HG03097 (cell line): Measurements from ENCODE around the gene ACTR3C.
"Not testable (repeated sequence)": the region's sequence is repeated elsewhere in the genome, so short reads cannot be mapped to it uniquely, and the experiment has no call there.

ENCODE experiments used
- ATAC-seq: cut with Tn5 transposase; IDR thresholded peaks from one replicate; pipeline ENCODE4 v1.9.1; 2021; ENCODE audit not compliant: unreplicated experiment, low FRiP score

Gene ACTR3C

DNA sequence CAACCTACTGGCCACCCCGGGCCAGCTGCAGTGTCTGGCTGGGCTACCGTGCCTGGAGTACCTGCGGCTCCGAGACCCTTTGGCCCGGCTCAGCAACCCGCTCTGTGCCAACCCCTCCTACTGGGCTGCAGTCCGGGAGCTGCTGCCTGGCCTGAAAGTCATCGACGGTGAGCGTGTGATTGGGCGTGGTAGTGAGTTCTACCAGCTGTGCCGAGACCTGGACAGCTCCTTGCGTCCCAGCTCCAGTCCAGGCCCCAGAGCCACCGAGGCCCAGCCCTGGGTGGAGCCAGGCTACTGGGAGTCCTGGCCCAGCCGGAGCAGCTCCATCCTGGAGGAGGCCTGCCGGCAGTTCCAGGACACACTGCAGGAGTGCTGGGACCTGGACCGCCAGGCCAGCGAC lies 13.8 kb upstream of the ACTR3C start:
- ATAC-seq = no peak

DNA sequence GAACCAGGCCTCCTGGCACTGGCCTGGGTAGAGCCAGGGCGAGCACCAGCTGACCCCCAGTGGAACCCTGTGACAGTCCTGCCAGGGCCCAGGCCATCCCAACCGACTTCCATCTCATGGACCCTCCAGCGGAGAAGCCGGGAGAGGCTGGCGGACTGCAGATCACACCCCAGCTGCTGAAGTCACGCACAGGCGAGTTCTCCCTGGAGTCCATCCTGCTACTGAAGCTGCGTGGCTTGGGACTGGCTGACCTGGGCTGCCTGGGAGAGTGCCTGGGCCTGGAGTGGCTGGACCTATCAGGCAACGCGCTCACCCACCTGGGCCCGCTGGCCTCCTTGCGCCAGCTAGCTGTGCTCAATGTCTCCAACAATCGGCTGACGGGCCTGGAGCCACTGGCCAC lies 13.4 kb upstream of the ACTR3C start:
- no peak for ATAC-seq

DNA sequence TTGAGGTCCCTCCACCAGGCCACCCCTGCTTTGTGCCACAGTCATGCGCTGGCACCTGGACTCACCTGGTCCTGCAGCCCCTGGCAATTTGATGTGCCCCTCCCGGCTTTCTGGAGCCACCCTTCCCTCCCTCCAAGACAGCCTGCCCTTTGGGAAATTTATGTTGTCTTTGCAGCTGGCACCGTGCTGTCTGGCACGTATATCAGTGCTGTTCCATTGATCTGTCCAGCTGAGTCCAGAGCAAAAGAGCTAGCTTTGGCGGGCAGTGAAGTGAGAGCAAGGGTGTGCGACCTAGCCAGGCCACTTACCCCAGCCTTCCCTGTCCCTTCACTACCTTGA lies 12.4 kb upstream of the ACTR3C start:
- no peak for ATAC-seq

DNA sequence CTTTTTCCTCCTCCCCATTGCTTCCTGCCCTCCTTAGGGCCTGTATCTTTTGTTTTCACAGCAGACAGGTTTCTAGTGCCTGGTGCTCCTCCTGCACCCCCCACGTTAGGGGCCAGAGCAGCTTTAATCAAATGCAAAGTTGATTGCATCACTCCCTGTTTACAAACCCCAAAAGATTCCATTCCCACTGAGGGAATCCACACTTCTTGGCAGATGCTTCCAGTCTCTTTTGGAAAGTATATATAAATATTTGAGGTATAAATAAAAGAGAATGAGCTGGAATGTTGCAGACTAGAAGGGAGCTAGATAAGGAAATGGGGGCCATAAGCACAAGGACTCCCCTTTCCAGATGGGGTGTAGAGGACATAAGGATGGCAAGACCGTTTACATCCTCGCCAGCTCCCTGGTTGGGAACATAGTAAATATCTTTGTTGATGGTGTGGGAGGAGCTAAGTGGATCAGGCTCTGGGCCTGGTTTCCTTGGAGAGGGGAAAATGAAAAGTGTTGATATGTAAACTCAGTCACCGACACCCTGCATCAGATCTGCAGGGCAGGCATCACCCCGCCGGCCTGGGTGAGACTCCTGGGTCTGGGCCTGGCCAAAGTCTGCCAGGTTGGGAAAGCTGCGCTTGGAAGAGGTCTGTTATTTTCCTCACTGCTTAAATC lies 11.9 kb upstream of the ACTR3C start:
- no peak for ATAC-seq

DNA sequence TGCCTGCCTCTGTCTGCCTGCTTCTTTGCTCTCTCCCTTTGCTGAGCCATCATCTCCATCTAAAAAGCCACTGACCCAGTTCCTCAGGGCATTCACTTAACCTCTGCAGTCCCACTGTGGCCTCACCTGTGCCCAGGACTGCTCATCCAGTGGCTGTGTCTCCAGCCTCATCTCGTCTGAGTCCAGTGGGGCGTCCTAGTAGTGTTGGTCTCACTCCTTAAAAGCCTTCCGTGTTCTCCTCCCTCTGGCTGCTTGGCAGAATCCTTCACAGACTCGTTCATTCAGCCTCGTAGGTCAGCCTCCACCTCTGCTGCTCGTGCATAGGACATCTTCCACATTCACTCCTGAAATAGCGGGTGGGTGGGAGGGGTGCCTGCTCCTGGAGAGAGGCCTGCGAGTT lies 10.8 kb upstream of the ACTR3C start:
- no peak for ATAC-seq

DNA sequence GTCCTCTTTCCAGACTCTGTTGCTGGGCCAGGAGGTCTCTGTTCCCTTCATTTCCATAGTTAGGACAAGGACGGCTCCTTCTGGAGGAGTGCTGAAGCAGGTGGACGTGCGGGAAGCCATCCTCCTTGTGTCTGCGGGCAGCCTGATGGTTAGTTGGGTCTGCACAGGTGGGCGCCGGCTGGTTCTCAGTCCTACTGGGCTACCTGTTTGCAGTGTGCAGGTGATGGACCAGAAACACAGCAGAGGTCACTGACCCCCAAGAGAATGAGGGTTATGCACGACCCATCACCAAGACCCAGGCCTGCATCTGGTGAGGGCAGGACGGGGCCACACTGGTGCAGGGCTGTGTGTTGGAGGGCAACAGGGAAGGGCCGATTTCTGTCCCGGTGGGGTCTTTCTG lies 10.3 kb upstream of the ACTR3C start:
- ATAC-seq = no peak

DNA sequence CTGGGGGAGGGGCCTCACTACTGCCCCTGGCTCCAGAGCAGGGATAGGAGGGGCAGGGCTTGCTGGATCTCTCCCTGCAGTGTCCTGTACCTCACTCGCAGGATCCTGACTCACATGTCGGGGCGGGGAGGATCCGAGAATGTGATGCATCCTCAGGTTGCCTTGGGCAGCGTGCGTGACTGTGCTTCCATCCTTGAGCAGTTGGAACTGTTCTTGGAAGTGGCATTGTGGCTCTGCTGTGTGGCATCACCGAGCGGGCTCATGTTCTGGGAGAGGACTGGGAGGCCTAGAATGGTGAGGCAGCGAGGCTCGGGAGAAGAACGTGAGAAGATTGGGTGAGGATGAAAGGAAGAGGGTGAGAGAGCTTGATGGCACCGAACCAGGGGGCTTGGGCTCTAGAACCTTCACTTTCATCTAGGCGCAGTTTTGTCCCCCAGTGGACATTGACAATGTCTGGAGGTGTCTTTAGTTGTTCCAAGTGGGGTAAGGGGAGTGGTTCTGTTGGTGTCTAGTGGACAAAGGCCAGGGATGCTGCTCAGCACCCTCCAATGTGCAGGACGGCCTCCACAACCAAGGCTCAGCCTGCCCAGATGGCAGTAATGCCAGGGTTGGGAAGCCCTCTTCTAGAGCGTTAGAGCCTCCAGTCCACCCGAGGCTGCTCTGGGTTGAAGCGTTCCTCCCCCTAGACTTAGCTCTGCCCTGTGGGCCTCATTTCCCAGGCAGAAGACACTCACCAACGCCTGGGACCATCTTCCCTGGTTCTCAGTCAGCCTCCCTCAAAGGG lies 9.7 kb upstream of the ACTR3C start:
- no peak for ATAC-seq

DNA sequence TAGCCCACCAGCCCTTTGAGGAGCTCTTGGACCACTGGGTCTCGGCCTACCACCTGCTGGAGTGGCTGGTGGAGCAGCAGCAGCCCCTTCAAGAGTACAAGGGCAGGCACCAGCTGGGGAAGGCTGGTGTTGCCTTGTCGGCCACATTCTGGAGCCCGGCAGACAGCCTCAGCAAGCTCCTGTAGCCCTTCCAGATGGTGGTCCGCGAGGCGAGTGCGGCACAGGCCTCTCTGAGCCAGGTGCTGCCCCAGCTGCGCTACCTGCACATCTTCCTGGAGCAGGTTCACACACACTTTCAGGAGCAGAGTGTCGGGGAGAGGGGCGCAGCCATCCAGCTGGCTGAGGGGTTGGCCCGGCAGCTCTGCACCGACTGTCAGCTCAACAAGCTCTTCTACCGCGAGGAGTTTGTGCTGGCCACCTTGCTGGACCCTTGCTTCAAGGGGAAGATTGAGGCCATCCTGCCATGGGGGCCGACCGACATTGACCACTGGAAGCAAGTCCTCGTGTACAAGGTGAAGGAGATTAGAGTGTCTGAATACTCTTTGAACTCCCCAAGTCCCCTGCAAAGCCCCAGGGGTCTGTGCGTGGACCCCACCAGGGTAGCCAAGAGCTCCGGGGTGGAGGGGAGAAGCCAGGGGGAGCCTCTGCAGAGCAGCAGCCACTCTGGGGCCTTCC lies 7.0 kb upstream of the ACTR3C start:
- ATAC-seq = no peak

DNA sequence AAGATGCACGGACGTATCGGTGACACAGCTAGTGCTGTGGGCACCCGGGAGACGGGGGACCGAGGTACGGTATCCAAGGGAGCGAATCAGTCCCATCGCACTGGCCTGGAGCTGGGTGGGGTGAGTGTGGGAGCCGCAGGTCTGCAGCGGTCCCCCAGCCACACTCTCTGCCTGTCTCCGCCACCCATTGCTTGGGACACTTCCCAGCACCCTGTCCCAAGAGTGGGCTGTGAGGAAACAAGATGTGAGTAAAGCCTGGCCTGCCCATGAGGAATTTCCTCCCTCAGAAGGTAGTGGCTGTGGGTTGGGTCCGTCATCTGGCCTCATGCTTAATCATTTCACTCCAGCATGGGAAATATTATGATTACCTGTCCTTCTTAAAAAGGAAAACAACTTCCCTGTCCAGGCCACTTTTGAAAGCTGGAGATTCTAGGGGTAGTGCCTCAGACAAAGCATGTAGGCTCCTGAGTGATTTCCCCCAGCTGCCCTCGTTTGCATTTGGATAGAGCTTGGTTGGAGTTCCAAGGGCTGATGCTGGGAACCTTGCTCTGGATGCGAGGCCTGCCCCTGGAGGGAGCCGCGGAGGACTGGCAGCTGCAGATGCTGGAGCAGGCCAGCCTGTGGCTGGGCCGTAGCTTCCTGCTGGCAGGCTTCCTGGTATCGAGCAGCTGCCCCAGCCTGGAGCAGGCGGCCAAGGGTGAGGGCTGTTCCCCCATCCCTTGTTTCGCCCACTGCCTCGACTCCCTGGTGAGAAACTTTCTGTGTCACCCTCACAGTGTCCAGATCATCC lies 6.2 kb upstream of the ACTR3C start:
- ATAC-seq = no peak

DNA sequence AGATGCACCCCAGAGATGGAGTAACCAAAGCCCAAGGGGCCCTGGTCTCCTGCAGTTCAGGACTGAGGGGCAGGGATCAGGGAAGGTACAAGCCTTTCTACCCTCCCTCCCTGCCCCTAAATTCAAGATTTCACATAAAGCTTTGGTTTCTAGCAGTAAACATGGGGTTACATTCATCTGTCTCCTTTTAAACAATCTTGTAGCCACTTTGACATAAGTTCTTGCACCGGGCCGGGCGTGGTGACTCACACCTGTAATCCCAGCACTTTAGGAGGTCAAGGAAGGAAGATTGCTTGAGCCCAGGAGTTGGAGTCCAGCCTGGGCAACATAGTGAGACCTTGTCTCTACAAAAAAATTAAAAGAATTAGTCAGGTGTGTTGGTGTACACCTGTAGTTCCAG lies 4.0 kb upstream of the ACTR3C start:
- ATAC-seq = no peak

DNA sequence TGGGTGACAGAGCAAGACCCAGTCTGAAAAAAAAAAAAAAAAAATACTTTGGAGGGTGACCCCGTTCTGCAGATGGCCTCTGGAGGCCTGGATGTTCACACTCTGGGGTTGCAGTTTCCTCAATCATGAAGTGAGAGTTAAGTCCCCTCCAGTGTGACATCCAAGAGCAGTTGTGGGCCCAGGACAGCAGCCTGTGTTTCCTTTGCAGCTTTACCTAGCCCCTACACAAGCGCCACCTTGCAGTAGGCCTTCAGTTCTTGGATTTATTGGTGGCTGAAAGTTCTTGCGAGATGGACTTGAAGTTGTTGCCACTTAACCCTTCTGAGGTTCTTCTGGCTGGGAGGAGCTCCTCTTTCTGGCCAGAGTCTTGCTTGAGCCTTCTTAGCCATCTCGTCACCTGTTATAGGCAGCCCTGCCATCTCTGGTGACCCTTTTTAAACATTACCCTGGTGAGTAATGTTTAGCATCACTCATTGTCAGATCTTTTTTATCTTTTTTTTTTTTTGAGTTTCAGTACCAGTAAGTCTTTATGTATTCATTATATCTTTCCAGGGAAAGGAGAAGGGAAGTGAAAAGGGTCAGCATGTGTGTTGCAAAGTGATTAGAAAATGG lies 3.4 kb upstream of the ACTR3C start:
- no peak for ATAC-seq

DNA sequence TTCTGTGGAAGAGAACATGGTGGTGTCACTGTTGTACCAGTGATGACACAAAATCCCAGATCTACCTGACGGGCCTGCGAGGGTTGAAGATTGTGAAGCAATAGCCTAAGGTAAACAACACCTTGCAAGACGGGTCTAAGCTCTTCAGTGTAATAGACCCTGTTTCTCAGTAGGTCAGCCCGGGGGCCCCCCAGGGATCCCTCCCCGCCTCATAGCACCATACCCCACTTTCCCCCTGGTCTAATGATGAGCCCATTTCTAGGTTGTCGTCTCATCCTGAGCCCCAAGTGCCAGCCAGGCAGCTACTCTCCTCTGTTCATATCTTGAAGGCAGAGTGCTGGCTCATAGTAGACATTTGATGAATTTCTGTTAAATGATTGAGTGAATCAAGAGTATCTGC lies 2.6 kb upstream of the ACTR3C start:
- no peak for ATAC-seq

DNA sequence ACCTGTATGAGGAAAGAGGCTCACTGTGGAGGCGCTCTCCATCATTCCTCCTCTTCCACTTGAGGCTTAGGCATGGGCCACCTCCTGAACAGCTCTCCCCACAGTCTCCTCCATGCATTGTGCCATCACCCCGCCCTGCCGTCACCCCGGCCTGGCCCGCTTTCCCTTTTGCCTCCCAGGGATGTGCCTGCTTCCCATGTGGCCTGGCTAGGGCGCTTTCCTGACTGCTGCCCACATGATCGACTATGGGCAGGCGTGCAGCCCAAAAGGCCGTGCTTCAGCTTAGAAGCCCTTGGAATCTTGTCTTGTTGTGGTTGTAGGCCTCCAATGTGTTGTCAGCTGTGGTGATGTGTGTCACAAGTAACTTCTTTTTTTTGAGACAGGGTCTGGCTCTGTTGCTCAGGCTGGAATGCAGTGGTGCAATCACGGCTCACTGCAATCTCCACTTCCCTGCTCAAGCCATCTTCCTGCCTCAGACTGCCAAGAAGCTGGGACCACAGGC lies 1.8 kb upstream of the ACTR3C start:
- ATAC-seq = no peak

DNA sequence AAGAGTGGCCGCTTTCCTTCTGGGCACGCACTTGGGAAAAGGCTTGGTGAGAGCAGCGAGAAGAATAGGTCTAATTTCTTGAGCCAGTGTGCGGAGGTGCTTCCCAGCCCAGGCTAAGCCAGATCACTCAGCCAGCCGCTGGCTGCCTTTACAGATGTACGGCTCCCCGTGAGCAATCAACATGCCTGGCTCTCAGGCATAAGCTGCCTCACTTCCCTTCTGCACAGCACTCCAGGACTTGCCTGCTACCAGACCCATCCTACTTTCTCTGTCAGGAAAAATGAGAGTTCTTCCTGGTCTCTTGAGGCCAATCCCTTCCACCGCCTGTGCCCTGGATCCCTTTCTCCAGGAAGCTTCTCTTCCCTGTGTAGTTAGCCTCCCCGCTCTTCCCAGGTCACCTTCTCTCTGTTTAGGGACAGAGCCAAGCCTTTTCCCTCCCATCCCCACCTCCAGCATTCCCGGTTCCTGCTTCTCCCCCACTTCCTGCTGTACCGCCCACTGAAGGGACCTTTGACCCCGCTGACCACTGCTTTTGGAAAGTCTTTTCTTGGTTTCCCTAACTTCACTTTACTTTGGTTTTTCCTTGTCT lies 1.1 kb upstream of the ACTR3C start:
- no peak for ATAC-seq

DNA sequence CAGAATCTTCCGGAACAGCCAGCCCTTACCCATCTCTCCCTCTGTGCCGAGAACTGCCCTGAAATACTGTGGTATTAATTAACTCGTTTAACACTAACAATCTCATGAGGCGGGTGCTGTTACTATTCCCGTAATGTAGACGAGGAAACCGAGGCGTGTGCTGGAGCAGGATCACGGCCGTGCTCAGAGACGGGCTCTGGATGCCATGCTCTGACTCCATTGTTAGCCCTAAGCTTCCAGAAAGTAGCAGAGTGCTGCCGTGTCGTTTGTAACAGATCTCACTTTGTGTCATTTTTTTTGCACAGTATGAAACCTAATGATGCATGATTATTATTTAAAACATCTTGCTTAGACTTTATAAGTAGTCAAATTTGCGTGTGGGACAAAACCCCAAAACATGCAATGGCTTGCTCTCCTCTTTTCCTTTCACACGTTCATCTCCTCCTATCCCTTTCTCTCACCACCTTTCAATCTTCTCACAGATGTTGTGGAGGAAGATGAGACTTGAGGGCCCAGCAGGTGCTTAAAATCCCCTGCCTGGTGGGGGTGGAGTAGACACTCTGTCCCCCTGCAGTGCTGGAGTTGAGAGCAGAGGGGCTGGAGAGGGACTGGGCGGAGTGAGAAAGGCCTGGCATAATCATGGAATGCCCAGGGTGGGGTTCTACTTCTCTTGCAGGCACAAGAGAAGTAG lies 482 bp upstream of the ACTR3C start:
- ATAC-seq = peak; percentile 21

DNA sequence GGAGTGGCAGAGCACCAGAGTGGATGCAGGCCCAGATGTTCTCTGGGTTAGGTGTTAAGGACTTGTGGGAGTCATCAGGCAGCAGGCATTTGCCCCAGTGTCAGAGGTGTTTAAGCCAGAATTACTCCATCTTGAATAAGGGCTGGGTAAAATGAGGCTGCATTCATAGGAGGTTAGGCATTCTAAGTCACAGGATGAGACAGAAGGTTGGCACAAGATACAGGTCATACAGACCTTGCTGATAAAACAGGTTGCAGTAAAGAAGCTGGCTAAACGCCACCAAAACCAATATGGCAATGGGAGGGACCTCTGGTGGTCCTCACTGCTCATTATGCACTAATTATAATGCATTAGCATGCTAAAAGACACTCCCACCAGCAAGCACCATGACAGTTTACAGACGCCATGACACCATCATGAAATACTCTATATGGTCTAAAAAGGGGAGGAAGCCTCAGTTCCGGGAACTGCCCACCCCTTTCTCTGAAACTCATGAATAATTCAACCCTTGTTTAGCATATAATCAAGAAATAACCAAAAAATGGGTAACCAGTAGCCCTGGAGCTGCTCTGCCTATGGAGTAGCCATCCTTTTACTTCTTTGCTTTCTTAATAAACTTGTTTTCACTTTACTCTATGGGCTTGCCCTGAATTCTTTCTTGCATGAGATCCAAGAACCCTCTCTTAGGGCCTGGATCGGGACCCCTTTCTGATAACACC lies 1.1 kb downstream of the ACTR3C start:
- no peak for ATAC-seq

DNA sequence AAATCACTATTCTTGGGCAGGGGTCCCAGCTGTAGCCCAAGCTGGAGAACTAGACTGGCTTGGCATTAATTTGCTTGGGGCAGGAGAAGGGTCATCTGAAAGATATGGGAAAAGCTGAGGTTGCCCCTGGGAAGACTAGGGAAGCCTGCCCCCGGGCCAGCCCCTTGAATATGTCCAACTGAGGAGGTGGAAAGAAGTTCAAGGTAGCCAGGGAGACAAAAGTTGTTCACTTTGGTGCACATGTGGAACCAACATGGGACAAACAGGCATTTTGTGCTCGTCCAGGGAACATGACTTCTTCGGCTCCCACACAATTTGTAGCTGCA lies 1.6 kb downstream of the ACTR3C start:
- no peak for ATAC-seq

DNA sequence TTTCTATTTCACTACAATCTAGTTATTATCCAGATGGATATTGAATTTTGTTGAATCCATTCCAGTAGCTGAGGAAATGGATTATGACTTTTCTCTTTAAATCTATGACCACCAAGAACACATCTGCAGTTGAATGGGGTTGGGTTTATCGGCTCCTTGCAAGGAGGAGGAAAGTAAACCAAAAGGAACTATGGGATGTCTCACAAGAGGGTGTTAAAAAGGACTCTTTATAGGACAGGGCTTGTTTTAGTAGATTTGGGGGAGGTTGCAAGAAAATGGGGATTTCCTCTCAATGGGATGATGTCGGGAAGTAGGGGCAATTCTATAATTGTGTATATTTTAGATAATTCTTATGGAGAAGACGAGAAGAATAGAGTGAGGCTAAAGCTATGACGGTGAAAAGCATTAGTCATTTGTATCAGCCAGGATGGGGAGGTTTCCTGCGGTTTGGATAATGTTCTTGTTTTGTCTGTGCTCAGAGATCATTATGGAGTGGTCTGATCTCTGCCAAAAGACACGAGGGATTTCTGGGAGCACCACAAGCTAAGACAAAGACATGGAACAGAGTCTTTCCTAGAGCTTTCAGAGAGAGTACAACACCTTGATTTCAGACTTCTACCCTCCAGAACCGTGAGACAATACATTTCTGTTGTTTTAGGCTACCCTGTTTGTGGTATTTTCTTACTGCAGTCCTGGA lies 5.4 kb downstream of the ACTR3C start:
- no peak for ATAC-seq

DNA sequence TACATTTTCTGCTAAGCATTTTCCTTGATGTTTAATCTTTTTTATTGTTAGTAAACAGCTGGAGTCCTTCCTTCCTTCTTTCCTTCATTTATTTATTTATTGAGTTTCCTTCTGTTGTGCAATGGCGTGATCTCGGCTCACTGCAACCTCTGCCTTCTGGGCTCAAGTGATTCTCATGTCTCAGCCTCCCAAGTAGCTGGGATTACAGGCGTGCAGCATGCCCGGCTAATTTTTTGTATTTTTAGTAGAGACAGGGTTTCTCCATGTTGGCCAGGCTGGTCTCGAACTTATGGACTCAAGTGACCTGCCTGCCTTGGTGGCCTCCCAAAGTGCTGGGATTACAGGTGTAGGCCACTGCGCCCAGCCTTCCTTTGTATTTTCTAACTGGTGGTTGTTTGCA lies 6.4 kb downstream of the ACTR3C start:
- ATAC-seq = not testable (repeated sequence)
